HepG2 (cell line): ENCODE data around the gene SEZ6. TPM values are rescaled to one million over a fixed set of nuclear protein-coding genes. Genes with fewer than 3 reads are reported as not detected.
A peak's percentile ranks its signal among the peaks of the same experiment; 100 is the strongest.

Experiments used
- AGO2 ChIP-seq: fragments of 200-400 bp; formaldehyde crosslinking; optimal IDR thresholded peaks from 2 replicates; pipeline ENCODE3; 2017; ENCODE audit warnings: mild to moderate bottlenecking, low read depth, low read length, moderate library complexity
- HMGXB4 ChIP-seq, 2 experiments: sonication (generic) in 1 of 2; formaldehyde crosslinking in 1 of 2; IDR thresholded peaks; 2 replicates each; pipeline versions ENCODE4 v1.4.0 to v1.6.1; 2018 to 2020; ENCODE audit warnings: missing genetic modification reagents in 2 of 2, borderline replicate concordance in 1 of 2, low read depth in 1 of 2, mild to moderate bottlenecking in 1 of 2, missing biosample characterization in 1 of 2
- HNF1A ChIP-seq, 2 experiments: sonication (generic) in 1 of 2; formaldehyde crosslinking in 1 of 2; IDR thresholded peaks; 2 replicates each; pipeline versions ENCODE4 v1.4.0 to v1.6.1; 2016 to 2020; ENCODE audit warnings: borderline replicate concordance in 1 of 2, low read depth in 1 of 2, mild to moderate bottlenecking in 1 of 2, missing genetic modification reagents in 1 of 2
- RCOR2 ChIP-seq: IDR thresholded peaks from 2 replicates; pipeline ENCODE4 v1.6.1; 2016; ENCODE audit warnings: missing biosample characterization, missing genetic modification reagents
- ZNF543 ChIP-seq: sonication (generic); formaldehyde crosslinking; IDR thresholded peaks from 2 replicates; pipeline ENCODE4 v1.4.0; 2020; ENCODE audit warnings: mild to moderate bottlenecking, missing genetic modification reagents
- polyA plus RNA-seq, 8 experiments: library from polyadenylated mRNA; depleted of rRNA in 3 of 8; stranded (reverse) in 7 of 8; unstranded in 1 of 8; fragments of >200 nt; fragmentation: Illumina TruSeq in 4 of 8; extraction: Trizol in 4 of 8; gene quantifications; 2 replicates each; pipeline versions ENCODE4 v1.2.1 to v1.2.3, GENCODE V29; 2011 to 2016; ENCODE audit warnings: low read depth in 4 of 8, missing spikeins in 1 of 8, mixed read lengths in 1 of 8; ENCODE audit not compliant: insufficient read depth in 1 of 8
- total RNA-seq, 5 experiments: library from RNA; depleted of rRNA; stranded (reverse); fragments of >200 nt; fragmentation: Illumina TruSeq; extraction: Trizol; gene quantifications; 2 replicates each; pipeline ENCODE4 v1.2.3, GENCODE V29; 2016; ENCODE audit warnings: low read depth in 1 of 5
- TF ChIP-seq, protein P1 (sequence below): sonication (generic); formaldehyde crosslinking; IDR thresholded peaks from 2 replicates; pipeline ENCODE4 v1.5.0; 2020; ENCODE audit warnings: missing genetic modification reagents
- TF ChIP-seq, protein P2 (sequence below): sonication (generic); formaldehyde crosslinking; IDR thresholded peaks from 2 replicates; pipeline ENCODE4 v1.4.0; 2020; ENCODE audit warnings: mild to moderate bottlenecking, missing genetic modification reagents

SEZ6 gene
- total and polyA plus RNA-seq, 2 of the 13 experiments (the other 11 are each of a cell fraction or from before 2014, with no cell fraction given), result not detected

DNA sequence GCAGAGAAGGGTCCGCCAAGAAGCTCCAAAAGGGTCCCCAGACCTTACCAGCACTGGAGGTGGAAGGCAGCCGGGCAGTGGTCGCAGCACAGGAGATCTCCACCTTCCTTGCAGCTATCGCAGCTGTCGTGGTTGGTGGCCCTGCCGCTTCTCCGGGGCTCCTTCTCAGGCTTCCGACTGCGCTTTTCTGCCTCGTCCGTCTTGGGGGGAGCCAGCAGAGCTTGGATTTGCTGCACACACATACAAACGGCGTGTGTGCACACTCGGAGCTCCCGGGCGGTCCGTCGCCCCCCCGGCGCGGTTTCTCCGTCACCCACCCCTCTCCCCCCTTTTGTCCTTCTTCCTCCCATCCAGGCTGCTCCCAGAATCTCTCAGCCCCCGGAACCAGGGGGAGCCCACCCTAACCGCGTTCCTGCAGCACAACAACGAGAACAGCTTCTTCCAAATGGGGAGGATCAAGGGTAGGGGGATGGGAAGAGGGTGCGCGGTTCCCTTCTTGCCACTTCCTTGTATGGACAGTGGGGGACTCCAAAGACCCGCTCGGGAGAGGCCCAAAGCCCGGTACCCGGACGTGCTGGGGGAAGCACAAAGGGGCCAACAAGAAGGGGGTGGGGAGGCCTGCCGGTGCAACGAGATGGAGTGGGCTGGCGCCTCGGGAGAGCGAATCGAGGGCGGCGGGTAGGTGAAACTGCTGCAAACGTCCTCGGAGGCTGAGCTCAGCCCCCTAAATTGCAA lies 55.6 kb downstream of the SEZ6 start (continued):
- no peak for TF ChIP-seq HNF1A (IDR thresholded peaks at IDR 0.05; ENCODE audit: low read depth)
- 0 out of 2 replicates have a peak, but pooled peaks have one; percentile 24 for TF ChIP-seq HNF1A (CRISPR knock-in tag; IDR thresholded peaks at IDR 0.05; ENCODE audit: borderline replicate concordance)
- TF ChIP-seq RCOR2 (CRISPR knock-in tag), result no peak
- TF ChIP-seq, protein P1, sequence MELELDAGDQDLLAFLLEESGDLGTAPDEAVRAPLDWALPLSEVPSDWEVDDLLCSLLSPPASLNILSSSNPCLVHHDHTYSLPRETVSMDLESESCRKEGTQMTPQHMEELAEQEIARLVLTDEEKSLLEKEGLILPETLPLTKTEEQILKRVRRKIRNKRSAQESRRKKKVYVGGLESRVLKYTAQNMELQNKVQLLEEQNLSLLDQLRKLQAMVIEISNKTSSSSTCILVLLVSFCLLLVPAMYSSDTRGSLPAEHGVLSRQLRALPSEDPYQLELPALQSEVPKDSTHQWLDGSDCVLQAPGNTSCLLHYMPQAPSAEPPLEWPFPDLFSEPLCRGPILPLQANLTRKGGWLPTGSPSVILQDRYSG (CRISPR knock-in tag), result no peak
- peak; percentile 67 for TF ChIP-seq AGO2
- TF ChIP-seq HMGXB4 (CRISPR knock-in tag; IDR thresholded peaks at IDR 0.05; ENCODE audit: borderline replicate concordance in 1 of 2, low read depth in 1 of 2), result 0 out of 4 replicates have a peak, but pooled peaks of 1 of the 2 experiments have one; percentile 0
- TF ChIP-seq, protein P2, sequence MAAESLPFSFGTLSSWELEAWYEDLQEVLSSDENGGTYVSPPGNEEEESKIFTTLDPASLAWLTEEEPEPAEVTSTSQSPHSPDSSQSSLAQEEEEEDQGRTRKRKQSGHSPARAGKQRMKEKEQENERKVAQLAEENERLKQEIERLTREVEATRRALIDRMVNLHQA (CRISPR knock-in tag), result no peak
- 0 out of 2 replicates have a peak, but pooled peaks have one; percentile 44 for TF ChIP-seq ZNF543
